HepG2 (cell line): ENCODE data around the gene ACSF3. TPM values are rescaled to one million over a fixed set of nuclear protein-coding genes. Genes with fewer than 3 reads are reported as not detected.

ENCODE experiments used
- ARNT2 ChIP-seq: sonication (generic); formaldehyde crosslinking; IDR thresholded peaks from 2 replicates; pipeline ENCODE4 v1.8.0; 2022; ENCODE audit warnings: mild to moderate bottlenecking, low read depth, missing genetic modification reagents, moderate library complexity
- HNRNPK ChIP-seq: fragments of 200-400 bp; formaldehyde crosslinking; IDR thresholded peaks from 2 replicates; pipeline ENCODE4 v1.6.1; 2018; ENCODE audit warnings: low read length, low read depth, moderate library complexity, mild to moderate bottlenecking; ENCODE audit not compliant: poor library complexity, severe bottlenecking
- ISL2 ChIP-seq: sonication (generic); formaldehyde crosslinking; IDR thresholded peaks from 2 replicates; pipeline ENCODE4 v1.5.0; 2020; ENCODE audit warnings: missing genetic modification reagents
- MBD4 ChIP-seq: IDR thresholded peaks from 2 replicates; pipeline ENCODE4 v1.6.1; 2012; ENCODE audit warnings: low read length, inconsistent platforms, borderline replicate concordance
- MED8 ChIP-seq: sonication (generic); formaldehyde crosslinking; IDR thresholded peaks from 2 replicates; pipeline ENCODE4 v1.8.1; 2023; ENCODE audit warnings: mild to moderate bottlenecking, missing genetic modification reagents; ENCODE audit not compliant: insufficient replicate concordance
- MYC ChIP-seq: sonication (generic); formaldehyde crosslinking; IDR thresholded peaks from 2 replicates; pipeline ENCODE4 v1.9.0; 2021; ENCODE audit warnings: missing genetic modification reagents, borderline replicate concordance
- POLR2G ChIP-seq: fragments of 200-400 bp; formaldehyde crosslinking; IDR thresholded peaks from 2 replicates; pipeline ENCODE4 v1.6.1; 2018; ENCODE audit warnings: mild to moderate bottlenecking, low read depth, low read length, moderate library complexity
- PRPF4 ChIP-seq: fragments of 200-400 bp; formaldehyde crosslinking; IDR thresholded peaks from 2 replicates; pipeline ENCODE4 v1.6.1; 2016; ENCODE audit warnings: low read length, low read depth; ENCODE audit not compliant: poor library complexity, severe bottlenecking
- SAFB2 ChIP-seq: sonication (generic); formaldehyde crosslinking; IDR thresholded peaks from 2 replicates; pipeline ENCODE4 v1.5.1; 2020; ENCODE audit warnings: missing genetic modification reagents, low read depth, mild to moderate bottlenecking, borderline replicate concordance
- ZNF138 ChIP-seq: sonication (generic); formaldehyde crosslinking; IDR thresholded peaks from 2 replicates; pipeline ENCODE4 v1.5.0; 2020; ENCODE audit warnings: mild to moderate bottlenecking, low read depth, missing genetic modification reagents
- ZNF331 ChIP-seq: sonication (generic); formaldehyde crosslinking; IDR thresholded peaks from 2 replicates; pipeline ENCODE4 v1.4.0; 2020; ENCODE audit warnings: missing genetic modification reagents
- ZNF382 ChIP-seq: sonication (generic); formaldehyde crosslinking; IDR thresholded peaks from 2 replicates; pipeline ENCODE4 v1.5.0; 2020; ENCODE audit warnings: missing genetic modification reagents, mild to moderate bottlenecking, borderline replicate concordance
- ZNF460 ChIP-seq: sonication (generic); formaldehyde crosslinking; IDR thresholded peaks from 2 replicates; pipeline ENCODE4 v1.5.1; 2020; ENCODE audit warnings: missing genetic modification reagents, mild to moderate bottlenecking, borderline replicate concordance
- ZNF468 ChIP-seq: sonication (generic); formaldehyde crosslinking; IDR thresholded peaks from 2 replicates; pipeline ENCODE4 v1.8.0; 2022; ENCODE audit warnings: mild to moderate bottlenecking, moderate library complexity, missing genetic modification reagents
- ZNF550 ChIP-seq: sonication (generic); formaldehyde crosslinking; IDR thresholded peaks from 2 replicates; pipeline ENCODE4 v1.4.0; 2020; ENCODE audit warnings: mild to moderate bottlenecking, missing genetic modification reagents, borderline replicate concordance
- ZNF747 ChIP-seq: sonication (generic); formaldehyde crosslinking; IDR thresholded peaks from 2 replicates; pipeline ENCODE4 v1.8.1; 2023; ENCODE audit warnings: missing genetic modification reagents, mild to moderate bottlenecking, borderline replicate concordance
- polyA plus RNA-seq, 8 experiments: library from polyadenylated mRNA; depleted of rRNA in 3 of 8; stranded (reverse) in 7 of 8; unstranded in 1 of 8; fragments of >200 nt; fragmentation: Illumina TruSeq in 4 of 8; extraction: Trizol in 4 of 8; gene quantifications; 2 replicates each; pipeline versions ENCODE4 v1.2.1 to v1.2.3, GENCODE V29; 2011 to 2016; ENCODE audit warnings: low read depth in 4 of 8, missing spikeins in 1 of 8, mixed read lengths in 1 of 8; ENCODE audit not compliant: insufficient read depth in 1 of 8
- total RNA-seq, 5 experiments: library from RNA; depleted of rRNA; stranded (reverse); fragments of >200 nt; fragmentation: Illumina TruSeq; extraction: Trizol; gene quantifications; 2 replicates each; pipeline ENCODE4 v1.2.3, GENCODE V29; 2016; ENCODE audit warnings: low read depth in 1 of 5
- TF ChIP-seq, protein P1 (sequence below): sonication (generic); formaldehyde crosslinking; IDR thresholded peaks from 2 replicates; pipeline ENCODE4 v1.5.0; 2020; ENCODE audit warnings: mild to moderate bottlenecking, missing genetic modification reagents
- TF ChIP-seq, protein P2 (sequence below): sonication (generic); formaldehyde crosslinking; IDR thresholded peaks from 2 replicates; pipeline ENCODE4 v1.5.1; 2020; ENCODE audit warnings: missing genetic modification reagents, mild to moderate bottlenecking, borderline replicate concordance
- TF ChIP-seq, protein P3 (sequence below): sonication (generic); formaldehyde crosslinking; IDR thresholded peaks from 2 replicates; pipeline ENCODE4 v1.4.0; 2020; ENCODE audit warnings: missing genetic modification reagents

The ACSF3 gene
- total and polyA plus RNA-seq, 2 of the 13 experiments (the other 11 are each of a cell fraction or from before 2014, with no cell fraction given) = 14.9 to 30.6 TPM

- TF ChIP-seq, protein P1, sequence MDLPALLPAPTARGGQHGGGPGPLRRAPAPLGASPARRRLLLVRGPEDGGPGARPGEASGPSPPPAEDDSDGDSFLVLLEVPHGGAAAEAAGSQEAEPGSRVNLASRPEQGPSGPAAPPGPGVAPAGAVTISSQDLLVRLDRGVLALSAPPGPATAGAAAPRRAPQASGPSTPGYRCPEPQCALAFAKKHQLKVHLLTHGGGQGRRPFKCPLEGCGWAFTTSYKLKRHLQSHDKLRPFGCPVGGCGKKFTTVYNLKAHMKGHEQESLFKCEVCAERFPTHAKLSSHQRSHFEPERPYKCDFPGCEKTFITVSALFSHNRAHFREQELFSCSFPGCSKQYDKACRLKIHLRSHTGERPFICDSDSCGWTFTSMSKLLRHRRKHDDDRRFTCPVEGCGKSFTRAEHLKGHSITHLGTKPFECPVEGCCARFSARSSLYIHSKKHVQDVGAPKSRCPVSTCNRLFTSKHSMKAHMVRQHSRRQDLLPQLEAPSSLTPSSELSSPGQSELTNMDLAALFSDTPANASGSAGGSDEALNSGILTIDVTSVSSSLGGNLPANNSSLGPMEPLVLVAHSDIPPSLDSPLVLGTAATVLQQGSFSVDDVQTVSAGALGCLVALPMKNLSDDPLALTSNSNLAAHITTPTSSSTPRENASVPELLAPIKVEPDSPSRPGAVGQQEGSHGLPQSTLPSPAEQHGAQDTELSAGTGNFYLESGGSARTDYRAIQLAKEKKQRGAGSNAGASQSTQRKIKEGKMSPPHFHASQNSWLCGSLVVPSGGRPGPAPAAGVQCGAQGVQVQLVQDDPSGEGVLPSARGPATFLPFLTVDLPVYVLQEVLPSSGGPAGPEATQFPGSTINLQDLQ (CRISPR knock-in tag) = no peak
- no peak for TF ChIP-seq ZNF331 (CRISPR knock-in tag)
- no peak; the same call in 1 of the 2 replicates for TF ChIP-seq ZNF468 (CRISPR knock-in tag)
- no peak for TF ChIP-seq ZNF460 (CRISPR knock-in tag)
- TF ChIP-seq, protein P2, sequence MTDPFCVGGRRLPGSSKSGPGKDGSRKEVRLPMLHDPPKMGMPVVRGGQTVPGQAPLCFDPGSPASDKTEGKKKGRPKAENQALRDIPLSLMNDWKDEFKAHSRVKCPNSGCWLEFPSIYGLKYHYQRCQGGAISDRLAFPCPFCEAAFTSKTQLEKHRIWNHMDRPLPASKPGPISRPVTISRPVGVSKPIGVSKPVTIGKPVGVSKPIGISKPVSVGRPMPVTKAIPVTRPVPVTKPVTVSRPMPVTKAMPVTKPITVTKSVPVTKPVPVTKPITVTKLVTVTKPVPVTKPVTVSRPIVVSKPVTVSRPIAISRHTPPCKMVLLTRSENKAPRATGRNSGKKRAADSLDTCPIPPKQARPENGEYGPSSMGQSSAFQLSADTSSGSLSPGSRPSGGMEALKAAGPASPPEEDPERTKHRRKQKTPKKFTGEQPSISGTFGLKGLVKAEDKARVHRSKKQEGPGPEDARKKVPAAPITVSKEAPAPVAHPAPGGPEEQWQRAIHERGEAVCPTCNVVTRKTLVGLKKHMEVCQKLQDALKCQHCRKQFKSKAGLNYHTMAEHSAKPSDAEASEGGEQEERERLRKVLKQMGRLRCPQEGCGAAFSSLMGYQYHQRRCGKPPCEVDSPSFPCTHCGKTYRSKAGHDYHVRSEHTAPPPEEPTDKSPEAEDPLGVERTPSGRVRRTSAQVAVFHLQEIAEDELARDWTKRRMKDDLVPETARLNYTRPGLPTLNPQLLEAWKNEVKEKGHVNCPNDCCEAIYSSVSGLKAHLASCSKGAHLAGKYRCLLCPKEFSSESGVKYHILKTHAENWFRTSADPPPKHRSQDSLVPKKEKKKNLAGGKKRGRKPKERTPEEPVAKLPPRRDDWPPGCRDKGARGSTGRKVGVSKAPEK (CRISPR knock-in tag) = no peak
- TF ChIP-seq ARNT2 = no peak
- no peak for TF ChIP-seq SAFB2 (CRISPR knock-in tag)
- no peak for TF ChIP-seq HNRNPK
- TF ChIP-seq ZNF747 (CRISPR knock-in tag) = 0 out of 2 replicates have a peak, but pooled peaks have one; percentile 53
- TF ChIP-seq MED8 (CRISPR knock-in tag) = no peak
- TF ChIP-seq ISL2 (CRISPR knock-in tag) = no peak
- TF ChIP-seq MYC (CRISPR knock-in tag) = no peak
- TF ChIP-seq, protein P3, sequence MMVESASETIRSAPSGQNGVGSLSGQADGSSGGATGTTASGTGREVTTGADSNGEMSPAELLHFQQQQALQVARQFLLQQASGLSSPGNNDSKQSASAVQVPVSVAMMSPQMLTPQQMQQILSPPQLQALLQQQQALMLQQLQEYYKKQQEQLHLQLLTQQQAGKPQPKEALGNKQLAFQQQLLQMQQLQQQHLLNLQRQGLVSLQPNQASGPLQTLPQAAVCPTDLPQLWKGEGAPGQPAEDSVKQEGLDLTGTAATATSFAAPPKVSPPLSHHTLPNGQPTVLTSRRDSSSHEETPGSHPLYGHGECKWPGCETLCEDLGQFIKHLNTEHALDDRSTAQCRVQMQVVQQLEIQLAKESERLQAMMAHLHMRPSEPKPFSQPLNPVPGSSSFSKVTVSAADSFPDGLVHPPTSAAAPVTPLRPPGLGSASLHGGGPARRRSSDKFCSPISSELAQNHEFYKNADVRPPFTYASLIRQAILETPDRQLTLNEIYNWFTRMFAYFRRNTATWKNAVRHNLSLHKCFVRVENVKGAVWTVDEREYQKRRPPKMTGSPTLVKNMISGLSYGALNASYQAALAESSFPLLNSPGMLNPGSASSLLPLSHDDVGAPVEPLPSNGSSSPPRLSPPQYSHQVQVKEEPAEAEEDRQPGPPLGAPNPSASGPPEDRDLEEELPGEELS (CRISPR knock-in tag) = no peak
- no peak for TF ChIP-seq POLR2G
- no peak for TF ChIP-seq MBD4
- no peak for TF ChIP-seq ZNF138
- no peak for TF ChIP-seq ZNF382
- TF ChIP-seq PRPF4 = no peak
- no peak for TF ChIP-seq ZNF550 (CRISPR knock-in tag)
Measured at GRCh38 chr16:89190150-89190958, 96.7 kb downstream of the ACSF3 start (continued).
